Activated CD8-positive, alpha-beta memory T cell treated with anti-CD3 and anti-CD28 coated beads, Interleukin-2, amount 50 U/mL, for 4 hours (primary cell): Measurements from ENCODE around the gene CMTR1.
"Not testable (repeated sequence)": the region's sequence is repeated elsewhere in the genome, so short reads cannot be mapped to it uniquely, and the experiment has no call there.

Experiments used
- DNase-seq: peaks from one replicate; pipeline ENCODE4 v3.0.0-alpha.2; 2020

CMTR1 gene

DNA sequence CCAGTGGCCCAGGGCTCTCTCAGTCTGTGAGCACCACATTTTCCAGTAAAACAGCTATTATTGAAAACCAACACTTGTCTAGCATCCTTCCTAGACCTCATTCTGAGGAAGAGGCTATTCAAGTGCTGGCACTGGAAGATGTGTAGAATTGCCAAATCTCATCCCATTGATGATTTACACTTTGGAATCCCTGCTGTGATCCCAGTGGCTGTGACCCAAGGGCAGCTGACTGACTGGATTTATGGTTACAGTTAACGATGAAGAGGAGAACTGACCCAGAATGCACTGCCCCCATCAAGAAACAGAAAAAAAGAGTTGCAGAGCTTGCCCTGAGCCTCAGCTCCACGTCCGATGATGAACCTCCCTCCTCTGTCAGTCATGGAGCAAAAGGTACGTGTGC, 2.4 kb downstream of the CMTR1 start:
- DNase-seq: no peak

DNA sequence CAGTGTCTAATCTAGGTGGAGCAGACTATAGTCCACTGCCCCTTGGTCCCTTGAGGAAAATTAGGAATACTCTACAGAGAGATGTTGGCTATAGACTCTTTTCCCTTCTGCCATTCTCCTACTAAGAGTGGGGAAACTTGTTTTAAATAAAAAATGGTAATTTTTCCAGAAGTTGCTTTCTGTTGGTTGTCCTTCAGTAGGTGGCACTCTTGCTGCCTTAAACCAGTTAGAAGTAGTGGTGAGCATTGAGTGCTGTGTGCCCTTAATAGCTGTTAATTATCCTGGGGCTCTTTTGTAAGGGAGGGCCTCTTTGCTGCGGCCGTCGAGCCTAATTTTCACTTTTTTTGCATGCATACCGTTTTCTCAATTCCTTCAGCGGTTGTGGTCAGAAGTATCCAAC, 2.8 kb downstream of the CMTR1 start:
- no peak for DNase-seq

DNA sequence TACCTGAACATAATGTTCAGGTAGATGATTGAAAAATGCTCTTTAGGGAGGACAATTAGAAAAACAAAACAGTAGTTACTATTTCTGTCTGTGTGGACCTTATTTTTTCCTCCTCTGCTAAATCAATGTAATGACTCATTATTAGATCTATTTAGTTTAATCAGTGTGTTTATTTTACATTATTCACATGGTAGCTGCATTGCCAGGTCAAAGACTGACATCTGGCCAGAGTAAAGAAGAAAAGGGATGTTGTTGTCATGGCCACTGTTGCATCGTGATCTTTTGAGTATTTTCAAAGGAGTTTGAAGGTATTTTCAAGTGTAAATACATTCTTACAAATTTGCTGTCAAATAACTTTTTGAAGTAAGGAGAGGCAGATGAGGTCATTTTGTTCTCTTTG, 5.9 kb downstream of the CMTR1 start:
- no peak for DNase-seq

DNA sequence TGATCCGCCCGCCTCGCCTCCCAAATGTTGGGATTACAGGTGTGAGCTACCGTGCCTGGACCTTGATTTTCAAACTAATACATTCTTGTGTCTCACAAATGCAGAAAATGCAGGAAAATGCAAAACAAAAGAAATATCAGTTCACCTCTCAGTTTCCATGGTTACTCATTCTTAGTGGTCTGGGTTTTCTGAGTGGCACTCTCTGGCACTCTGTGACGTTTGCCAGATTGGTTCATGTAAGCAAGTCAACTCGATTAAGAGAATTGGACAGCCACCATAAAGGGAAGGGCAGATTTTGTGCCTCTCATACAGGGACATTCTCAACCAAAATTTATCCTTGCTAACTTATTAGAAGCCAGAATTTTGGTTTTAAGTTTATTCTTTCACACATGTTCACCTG, 8.6 kb downstream of the CMTR1 start:
- DNase-seq: no peak

DNA sequence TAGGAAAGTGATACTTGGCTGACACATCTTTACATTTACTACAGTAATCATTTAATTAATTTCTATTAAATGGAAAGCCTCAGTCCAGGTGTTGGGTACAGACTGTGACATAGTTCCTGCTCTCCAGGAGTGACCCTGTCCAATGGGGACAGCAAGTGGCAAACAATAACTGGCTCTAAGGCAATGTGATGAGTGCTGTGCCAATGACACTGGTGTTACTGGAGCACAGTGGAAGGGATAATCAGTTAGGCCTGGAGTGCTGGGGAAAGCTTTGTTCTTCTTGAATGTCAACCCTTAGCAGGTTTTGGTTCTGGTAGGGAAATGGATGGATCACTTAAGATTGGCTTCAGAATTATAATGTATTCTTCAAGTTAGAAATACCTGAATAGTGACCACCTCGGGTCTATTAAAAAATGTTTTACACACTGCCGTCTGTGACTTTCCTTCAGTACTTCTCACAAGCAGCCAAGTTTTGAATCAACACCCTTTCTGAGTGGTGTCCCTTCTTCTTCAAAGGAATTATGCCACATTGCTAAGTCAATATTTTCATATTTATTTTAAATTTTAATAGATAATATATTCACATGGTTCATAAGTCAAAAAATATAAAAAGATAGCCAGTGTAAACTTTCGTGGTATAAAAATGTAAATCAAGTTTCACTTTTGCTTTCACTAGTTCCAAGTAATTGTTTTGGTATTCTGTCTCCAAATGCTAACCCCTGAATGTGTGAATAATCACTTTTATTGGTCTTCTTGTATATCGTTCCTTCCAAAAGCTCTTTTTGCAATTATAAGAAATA, 9.6 kb downstream of the CMTR1 start:
- DNase-seq: no peak

DNA sequence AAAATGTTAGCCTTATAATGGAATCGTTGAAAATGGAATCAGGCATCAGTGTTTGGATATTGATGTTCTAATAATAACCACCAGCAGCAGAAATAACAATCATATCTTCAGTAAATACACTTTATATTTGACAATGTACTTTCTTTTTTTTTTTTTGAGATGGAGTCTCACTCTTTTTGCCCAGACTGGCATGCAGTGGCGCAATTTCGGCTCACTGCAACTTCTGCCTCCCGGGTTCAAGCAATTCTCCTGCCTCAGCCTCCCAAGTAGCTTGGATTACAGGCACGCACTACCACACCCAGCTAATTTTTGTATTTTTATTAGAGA, 10.2 kb downstream of the CMTR1 start:
- not testable (repeated sequence) for DNase-seq

DNA sequence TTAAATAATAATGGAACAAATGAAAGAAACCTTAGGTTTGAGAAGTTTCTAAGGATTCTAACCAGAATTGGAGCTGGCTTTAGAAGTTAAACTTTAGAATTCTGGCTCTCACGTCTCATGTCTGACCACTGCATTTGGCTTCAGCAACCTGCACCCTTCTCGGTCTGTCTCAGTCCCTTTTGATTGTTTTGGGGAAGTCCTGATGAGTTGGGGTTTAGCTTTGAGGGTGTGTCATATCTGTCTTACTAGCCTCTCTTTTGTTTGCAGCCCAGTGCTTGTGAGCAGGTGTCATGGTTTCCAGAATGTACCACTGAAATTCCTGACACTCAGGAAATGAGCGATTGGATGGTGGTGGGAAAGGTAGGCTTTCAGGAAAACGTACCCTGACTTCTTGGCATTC, 17.0 kb downstream of the CMTR1 start:
- no peak for DNase-seq

DNA sequence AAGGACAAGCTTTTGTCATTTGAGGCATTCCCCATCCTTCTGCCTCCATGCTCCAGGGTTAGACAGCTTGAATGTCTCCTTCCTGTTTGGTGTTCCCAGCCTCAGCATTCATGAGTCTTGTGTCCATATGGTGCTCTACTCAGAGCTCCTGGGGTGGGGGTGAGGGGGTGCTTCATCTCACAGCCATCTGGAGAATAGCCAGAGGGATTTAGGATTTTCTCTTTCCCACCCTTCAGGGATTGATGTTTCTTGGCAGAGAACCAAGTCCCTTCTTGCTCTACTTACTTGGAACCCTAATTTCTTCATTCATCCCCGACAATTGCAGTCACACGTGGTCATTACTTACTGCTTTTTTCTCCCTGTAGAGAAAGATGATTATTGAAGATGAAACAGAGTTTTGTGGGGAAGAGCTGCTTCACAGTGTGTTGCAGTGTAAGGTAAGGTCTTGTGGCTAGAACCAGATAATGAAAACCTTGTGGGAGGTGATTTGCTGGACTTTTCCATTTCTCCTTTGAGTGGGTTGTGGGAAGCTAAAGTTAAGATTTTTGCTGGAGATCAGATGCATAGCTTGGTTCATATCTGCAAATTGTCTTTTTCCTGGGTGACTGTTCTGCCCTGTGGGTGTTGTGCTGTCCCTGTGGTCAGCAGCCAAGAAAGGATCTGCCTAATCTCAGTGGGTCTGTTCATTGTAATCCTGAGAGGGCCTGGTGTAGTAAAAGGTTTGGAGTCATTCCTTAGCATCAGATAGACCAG, 18.6 kb downstream of the CMTR1 start:
- DNase-seq: no peak

DNA sequence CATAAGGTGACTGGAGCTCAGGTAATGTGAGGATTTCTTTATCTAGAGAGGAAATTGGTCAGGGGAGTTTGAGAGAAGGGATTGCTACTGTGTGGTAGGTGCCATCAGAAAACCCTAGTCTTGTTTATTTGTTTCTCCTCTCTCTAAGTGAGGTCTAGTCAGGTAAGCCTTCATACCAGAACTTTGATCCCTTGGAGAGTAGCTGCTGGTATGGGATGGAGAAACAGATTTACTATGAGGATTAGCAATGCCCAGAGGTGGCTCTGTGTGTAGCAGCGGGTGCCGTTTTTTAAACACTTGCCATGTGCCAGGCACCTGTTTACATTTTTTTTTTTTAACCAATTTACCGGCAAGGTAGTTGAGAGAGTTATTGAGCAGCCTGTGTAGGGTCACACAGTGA, 19.5 kb downstream of the CMTR1 start:
- DNase-seq: no peak

DNA sequence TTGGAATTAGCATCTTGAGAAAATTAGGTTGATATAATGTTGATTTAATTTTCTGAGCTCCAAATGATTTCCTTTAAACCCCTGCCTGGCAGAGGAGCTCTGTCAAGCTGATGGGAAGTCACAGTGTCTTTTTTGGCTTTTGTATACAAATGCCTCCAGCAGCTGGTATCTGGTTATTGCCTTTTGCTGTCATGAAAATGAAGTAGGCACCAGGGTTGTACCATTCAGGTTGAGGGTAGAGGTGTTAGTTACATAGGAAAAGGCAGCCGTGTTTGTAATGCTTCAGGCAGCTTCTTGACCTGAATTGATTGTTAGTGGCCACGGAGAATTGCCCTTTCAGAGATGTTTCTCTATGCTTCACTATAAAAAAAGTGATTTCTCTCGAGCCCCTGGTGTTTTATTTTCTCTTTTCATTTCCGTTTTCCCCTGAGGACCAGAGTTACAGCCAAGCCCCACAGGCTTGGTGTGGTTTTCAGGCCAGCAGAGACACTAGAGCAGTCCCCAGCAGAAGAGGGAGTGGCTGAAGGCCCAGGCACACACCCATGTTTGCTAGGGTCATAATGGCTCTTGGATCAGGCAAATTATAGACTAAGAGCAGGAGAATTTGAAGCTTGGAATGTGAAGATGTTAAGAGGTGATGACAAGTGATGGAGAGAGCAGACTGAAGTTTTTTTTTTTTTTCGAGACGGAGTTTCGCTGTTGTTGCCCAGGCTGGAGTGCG, 21.6 kb downstream of the CMTR1 start:
- no peak for DNase-seq

DNA sequence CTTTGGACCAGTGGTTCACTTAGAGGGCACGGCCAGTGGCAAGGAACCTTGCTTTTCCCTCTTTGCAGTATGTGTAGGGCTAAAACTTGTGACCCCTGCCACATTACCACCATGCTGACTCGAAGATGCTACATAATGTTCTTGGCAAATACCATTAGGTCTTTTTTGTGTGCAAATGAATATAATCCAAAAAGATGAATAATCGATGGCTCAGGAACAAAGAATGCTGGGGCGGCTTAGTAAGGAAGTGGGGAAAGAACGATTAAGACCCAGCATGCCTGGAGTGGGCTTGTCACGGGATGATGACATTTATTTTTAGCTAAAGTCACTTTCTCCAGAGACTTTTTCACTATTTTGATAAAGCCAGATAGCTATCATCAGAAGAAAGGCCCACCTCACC, 23.1 kb downstream of the CMTR1 start:
- DNase-seq: no peak

DNA sequence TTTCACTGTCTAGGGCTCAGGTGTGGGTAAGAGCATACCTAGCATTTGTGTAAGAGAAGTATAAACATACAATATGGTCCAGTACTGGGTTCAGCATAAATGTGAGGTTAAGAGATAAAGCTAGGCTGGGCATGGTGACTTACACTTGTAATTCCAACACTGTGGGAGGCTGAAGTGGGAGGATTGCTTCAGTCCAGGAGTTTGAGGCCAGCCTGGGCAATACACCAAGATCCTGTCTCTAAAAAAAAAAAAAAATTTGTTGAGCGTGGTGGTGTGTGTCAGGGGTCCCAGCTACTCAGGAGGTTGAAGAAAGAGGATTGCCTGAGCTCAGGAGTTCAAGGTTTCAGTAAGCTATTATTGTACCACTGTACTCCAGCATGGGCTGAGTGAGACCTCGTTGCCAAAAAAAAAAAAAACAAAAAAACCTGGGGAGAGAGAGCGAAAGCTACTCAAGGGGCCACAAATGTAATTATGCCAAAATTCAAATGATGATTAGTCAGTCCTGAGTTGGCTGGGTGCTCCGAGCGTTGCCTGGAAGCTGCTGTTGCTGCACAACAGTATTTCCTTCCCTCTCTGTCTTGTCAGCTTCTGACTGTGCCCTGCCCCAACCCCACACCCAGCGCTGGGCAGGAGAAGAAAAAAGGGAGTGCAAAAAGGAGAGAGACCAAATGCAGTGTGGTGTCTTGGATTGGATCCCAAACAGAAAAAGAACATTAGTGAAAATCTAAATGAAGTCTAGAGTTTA, 24.0 kb downstream of the CMTR1 start:
- DNase-seq: no peak

DNA sequence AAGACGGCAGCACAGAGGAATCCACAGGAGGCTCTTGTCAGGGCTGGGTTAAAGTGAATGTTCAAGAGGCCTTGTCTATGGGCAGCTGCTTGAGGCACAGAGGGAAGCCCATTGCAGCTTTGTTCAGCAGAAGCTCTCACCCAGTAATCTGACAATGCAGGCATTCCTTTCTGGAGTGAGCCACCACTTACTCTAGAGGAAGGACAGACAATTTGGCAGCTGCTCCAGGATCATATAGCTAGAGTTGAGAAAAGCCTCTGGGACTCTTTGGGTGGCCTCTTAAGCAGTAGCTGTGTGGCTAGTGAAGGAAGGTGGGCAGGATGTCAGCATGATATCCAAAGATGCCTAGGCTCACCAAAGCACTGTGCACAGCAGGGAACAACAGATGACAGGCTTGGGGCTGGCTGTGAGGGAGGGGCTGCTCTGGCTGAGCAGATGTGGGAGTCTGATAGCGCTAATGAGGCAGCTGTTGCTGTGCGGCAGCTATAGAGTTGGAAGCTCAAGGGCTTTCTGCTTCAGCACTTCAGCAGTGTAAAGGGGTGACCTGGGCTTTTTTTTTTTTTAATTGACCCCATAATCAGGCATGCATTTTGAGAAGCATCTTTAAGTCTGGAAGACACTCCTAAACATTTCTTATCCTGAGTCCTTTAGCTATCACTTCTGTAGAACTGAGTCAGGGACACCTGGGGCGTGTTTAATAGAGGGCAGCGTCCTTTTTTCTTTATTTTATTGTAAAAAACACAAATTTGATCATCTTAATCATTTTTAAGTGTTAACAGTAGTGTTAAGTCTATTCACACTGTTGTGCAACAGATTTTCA, 27.2 kb downstream of the CMTR1 start:
- DNase-seq: no peak

DNA sequence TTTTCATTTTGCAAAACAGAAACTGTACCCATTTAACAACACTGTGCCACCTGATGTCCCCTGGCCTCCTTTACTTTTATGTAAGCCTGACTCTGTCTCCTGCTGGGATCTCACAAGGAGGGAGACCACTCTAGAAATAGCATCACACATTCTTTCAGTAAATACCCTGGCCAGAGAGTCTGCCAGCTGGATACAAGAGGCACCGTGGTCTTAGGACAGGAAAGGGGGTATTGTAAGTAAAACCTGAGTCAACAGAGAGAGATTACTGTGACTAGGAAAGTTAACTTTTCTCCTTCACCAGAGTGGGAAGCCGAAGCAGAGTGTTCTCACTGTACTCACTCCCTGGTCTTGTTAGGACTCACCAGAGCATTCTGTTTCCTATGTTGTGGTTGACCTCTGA, 27.8 kb downstream of the CMTR1 start:
- DNase-seq: no peak

DNA sequence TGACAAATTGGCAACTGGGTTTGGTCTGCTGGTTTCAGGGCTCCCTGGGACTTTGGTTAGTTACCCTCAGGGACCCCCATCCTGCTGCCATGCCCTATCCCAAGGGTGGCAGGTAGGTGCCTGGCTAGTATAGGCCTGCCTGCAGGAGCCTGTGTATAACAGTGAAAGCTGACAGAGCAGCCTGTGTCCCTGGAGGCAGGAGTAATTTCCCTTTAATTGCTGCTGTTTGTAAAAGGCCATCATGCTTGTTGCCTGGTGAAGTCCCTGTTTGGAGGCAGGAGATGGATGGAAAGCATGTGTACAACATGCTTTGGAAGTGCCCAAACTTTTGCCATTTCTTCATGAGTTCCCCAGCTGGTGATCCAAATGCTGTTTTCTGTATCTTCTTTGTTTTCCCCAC, 30.1 kb downstream of the CMTR1 start:
- no peak for DNase-seq

DNA sequence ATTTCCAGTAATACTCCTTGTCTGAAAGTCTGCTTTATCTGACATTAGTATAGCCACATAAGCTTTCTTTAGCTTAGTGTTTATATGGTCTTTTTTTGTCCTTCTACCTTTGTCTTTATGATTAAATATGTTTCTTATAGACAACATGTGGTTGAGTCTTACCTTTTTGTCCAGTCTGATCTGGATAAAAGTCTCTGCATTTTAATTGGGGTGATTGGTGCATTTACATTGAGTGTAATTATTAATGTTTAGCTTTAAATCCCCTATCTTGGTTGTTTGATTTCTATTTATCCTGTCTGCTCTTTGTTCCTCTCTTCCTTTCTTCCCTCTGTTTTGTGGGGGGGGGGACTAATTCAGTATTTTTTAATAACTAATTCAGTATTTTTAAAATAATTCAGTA, 34.7 kb downstream of the CMTR1 start:
- no peak for DNase-seq

DNA sequence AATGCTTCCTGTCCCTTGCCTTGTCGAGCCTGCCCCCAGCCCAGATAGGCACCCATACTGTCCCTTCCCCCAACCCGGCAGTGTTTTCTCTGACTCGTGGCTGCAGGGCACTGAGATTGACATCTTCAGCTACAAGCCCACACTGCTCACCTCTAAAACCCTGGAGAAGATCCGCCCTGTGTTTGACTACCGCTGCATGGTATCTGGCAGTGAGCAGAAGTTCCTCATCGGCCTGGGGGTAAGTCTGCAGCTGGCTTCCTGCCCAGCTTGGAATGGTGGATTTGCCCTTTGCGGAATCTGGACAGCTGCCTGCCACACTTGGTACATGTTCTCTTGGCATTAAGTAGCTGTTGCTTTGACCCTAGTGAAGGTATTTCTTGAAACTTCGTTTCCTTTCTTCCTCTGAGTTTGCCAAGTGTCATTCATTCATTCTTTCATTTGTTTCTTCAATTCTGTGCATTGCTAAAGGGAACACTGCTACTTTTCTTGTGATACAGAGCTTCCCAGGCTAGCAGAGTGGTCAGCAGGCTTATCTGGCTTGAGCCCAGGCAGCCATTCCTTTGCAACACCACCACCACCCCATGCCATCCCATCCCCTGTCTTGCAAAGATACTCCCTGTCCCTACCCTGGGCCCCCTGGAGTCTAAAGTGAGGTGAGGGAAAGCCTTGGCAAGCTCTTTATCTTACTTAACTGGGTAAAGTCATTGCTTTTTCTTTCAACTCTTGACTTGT, 40.5 kb downstream of the CMTR1 start:
- DNase-seq: no peak

DNA sequence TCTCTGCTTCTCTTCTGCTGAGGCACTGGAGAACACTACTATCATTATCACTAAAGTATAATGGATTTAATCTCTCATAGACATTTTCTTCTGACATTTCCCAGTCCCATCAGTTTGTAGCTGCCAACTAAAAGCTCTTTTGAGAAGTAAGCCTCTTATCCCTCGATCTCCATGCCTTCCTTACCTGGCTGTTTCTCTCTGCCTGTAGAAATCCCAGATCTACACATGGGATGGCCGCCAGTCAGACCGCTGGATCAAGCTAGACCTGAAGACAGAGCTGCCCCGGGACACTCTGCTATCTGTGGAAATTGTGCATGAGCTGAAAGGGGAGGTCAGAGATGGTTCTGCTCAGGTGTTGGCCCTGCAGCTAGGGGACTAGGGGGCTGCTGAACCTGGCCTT, 41.3 kb downstream of the CMTR1 start:
- DNase-seq: no peak

DNA sequence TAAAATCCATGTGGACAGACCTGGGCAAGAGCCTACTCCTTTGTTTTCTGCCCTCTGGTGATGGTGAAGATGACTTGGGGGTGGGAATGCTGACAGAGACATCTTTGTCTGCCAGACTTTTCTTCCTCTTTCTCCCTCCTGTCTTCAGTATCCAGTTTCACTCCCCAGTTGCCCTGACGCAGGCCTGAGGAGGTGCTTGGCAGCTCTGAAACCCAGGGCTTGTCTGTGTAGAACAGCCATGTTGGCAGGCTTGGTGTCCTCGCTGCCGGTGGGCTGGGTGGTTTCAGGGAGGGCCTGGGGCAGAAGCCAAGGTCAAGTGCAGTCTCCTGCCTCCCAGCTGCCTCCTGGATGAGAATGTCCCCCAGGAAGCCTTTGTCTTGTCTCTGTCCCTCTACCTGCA, 44.2 kb downstream of the CMTR1 start:
- DNase-seq: no peak

DNA sequence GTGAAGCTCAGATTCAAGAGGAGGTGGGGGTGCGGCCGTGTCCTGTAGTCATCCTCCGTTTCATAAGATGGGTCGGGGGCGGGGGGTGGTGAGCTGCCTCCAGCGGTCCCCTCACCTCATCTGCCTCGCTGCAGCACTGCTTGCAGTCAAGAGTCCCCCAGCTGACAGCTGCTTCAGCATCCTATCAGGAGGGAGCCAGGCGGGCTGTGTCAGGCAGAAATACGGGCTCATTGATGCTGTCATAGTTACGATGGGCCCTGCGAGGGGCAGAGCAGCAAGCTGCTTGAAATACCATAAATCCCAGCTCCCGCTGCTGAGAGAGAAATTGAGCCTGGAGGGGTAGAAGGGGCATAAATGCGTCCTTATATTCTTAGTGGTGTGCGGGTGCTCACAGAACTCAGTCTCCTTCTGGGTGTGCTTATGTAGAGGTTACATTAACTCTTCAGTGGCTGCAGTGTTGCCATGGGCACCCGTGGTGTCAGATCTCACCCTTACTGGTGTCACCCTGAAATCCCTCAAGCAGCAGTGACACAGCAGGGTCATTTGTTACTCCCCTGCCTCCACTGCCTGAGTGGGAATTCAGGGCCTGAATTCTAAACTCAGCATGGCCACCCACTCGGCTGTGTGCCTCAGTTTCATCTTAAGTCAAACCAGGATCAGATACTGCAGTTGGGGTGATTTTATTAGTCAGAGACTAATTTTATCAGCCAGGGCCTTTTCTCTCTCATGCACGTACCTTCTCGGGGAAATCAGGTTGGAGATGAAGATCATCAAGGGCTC, 44.8 kb downstream of the CMTR1 start:
- no peak for DNase-seq

DNA sequence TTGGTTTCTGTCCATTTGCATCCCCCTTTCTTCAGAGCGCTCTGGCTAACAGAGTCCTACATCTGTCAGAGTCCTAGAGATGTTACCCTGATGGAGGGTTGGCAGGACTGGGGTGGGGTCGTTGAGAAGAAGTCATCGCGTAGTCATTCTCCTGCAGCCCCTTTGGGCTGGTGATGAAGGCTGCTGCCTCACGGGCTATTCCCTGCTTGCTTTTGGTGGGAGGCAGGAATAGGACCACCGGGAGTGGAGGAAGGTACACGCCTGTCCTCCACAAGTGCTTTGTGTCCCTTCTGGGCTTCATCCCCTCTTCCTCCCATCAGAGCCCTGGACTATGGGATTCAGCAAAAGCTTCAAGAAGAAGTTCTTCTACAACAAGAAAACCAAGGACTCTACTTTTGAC, 45.8 kb downstream of the CMTR1 start:
- DNase-seq: no peak
